Mesenchymal stem cell (in vitro differentiated cells and primary cell): ENCODE measurements around the gene COL8A1.

Source experiments
- DNase-seq: peaks from one replicate; pipeline ENCODE4 v3.0.0-alpha.2; 2013
- H2AFZ ChIP-seq: one replicate; pipeline ENCODE4 v1.6.1; 2013; ENCODE audit warnings: low read depth, mild to moderate bottlenecking, control low read depth, inconsistent platforms, low read length, moderate library complexity
- H2AK5ac ChIP-seq: 2 replicates; pipeline ENCODE4 v1.6.1; 2013; ENCODE audit warnings: low read length, moderate library complexity, mild to moderate bottlenecking, inconsistent platforms; ENCODE audit not compliant: severe bottlenecking
- H2BK120ac ChIP-seq: one replicate; pipeline ENCODE4 v1.6.1; 2013; ENCODE audit warnings: low read depth, mild to moderate bottlenecking, inconsistent platforms, low read length, moderate library complexity
- H2BK12ac ChIP-seq, 2 experiments: one replicate each; pipeline ENCODE4 v1.6.1; 2013; ENCODE audit warnings: inconsistent platforms in 2 of 2, low read length in 2 of 2, mild to moderate bottlenecking in 2 of 2, moderate library complexity in 2 of 2, control low read depth in 1 of 2
- H2BK15ac ChIP-seq: one replicate; pipeline ENCODE4 v1.6.1; 2013; ENCODE audit warnings: mild to moderate bottlenecking, low read depth, inconsistent platforms; ENCODE audit not compliant: poor library complexity, severe bottlenecking
- H2BK5ac ChIP-seq: 2 replicates; pipeline ENCODE4 v1.6.1; 2013; ENCODE audit warnings: low read depth, mild to moderate bottlenecking, low read length, control low read depth, inconsistent platforms; ENCODE audit not compliant: poor library complexity, severe bottlenecking
- H3K14ac ChIP-seq, 2 experiments: one replicate each; pipeline ENCODE4 v1.6.1; 2013; ENCODE audit warnings: inconsistent platforms in 2 of 2, low read length in 2 of 2, control low read depth in 1 of 2, mild to moderate bottlenecking in 1 of 2, moderate library complexity in 1 of 2
- H3K18ac ChIP-seq, 2 experiments: one replicate each; pipeline ENCODE4 v1.6.1; 2013; ENCODE audit warnings: inconsistent platforms in 2 of 2, low read length in 2 of 2, control low read depth in 1 of 2, low read depth in 1 of 2, mild to moderate bottlenecking in 1 of 2
- H3K23ac ChIP-seq, 2 experiments: one replicate each; pipeline ENCODE4 v1.6.1; 2013; ENCODE audit warnings: inconsistent platforms in 2 of 2, low read length in 2 of 2, mild to moderate bottlenecking in 2 of 2, moderate library complexity in 2 of 2, control low read depth in 1 of 2
- H3K27ac ChIP-seq: 2 replicates; pipeline ENCODE4 v1.5.1; 2013; ENCODE audit warnings: mild to moderate bottlenecking, moderate library complexity, low read length, control low read depth, inconsistent platforms; ENCODE audit not compliant: poor library complexity, severe bottlenecking
- H3K27me3 ChIP-seq, 2 experiments: 2 replicates each; pipeline versions ENCODE4 v1.6.1 to v1.7.0; 2013; ENCODE audit warnings: low read length in 2 of 2, mild to moderate bottlenecking in 2 of 2, moderate library complexity in 2 of 2, control low read depth in 1 of 2, inconsistent platforms in 1 of 2; ENCODE audit not compliant: control insufficient read depth in 1 of 2, insufficient read depth in 1 of 2
- H3K36me3 ChIP-seq, 2 experiments: 2 replicates each; pipeline versions ENCODE4 v1.6.1 to v1.7.0; 2013; ENCODE audit warnings: low read length in 2 of 2, control low read depth in 1 of 2, inconsistent platforms in 1 of 2, low read depth in 1 of 2, mild to moderate bottlenecking in 1 of 2; ENCODE audit not compliant: insufficient read depth in 2 of 2, control insufficient read depth in 1 of 2
- H3K4ac ChIP-seq, 2 experiments: one replicate each; pipeline ENCODE4 v1.6.1; 2013; ENCODE audit warnings: inconsistent platforms in 2 of 2, low read length in 2 of 2, mild to moderate bottlenecking in 2 of 2, moderate library complexity in 2 of 2, control low read depth in 1 of 2, low read depth in 1 of 2
- H3K4me1 ChIP-seq: 2 replicates; pipeline ENCODE4 v1.6.1; 2013; ENCODE audit warnings: low read depth, low read length, control low read depth; ENCODE audit not compliant: control insufficient read depth, insufficient read depth
- H3K4me2 ChIP-seq: 2 replicates; pipeline ENCODE4 v1.6.1; 2013; ENCODE audit warnings: low read length, mild to moderate bottlenecking, inconsistent platforms; ENCODE audit not compliant: poor library complexity, severe bottlenecking
- H3K4me3 ChIP-seq, 2 experiments: 2 replicates each; pipeline versions ENCODE4 v1.5.1 to v1.7.0; 2013; ENCODE audit warnings: low read length in 2 of 2, mild to moderate bottlenecking in 2 of 2, control low read depth in 1 of 2, low read depth in 1 of 2; ENCODE audit not compliant: insufficient read depth in 1 of 2
- H3K79me1 ChIP-seq: replicated peaks from 2 replicates; pipeline ENCODE4 v1.6.1; 2013; ENCODE audit warnings: mild to moderate bottlenecking, control low read depth, low read length, inconsistent platforms; ENCODE audit not compliant: poor library complexity, severe bottlenecking
- H3K9ac ChIP-seq: 2 replicates; pipeline ENCODE4 v1.7.0; 2013; ENCODE audit warnings: mild to moderate bottlenecking, low read length, moderate library complexity
- H3K9me3 ChIP-seq: 2 replicates; pipeline ENCODE4 v1.7.0; 2013; ENCODE audit warnings: mild to moderate bottlenecking, low read length; ENCODE audit not compliant: control insufficient read depth
- H4K8ac ChIP-seq: one replicate; pipeline ENCODE4 v1.6.1; 2013; ENCODE audit warnings: inconsistent platforms, mild to moderate bottlenecking, low read length, moderate library complexity
- H4K91ac ChIP-seq: one replicate; pipeline ENCODE4 v1.6.1; 2013; ENCODE audit warnings: mild to moderate bottlenecking, low read length, inconsistent platforms
- WGBS: methylation state at CpG from one replicate; pipeline ENCODE4 v1.1.7; 2013; ENCODE audit warnings: mixed read lengths; 5-methylcytosine and 5-hydroxymethylcytosine counted together

Gene COL8A1

DNA sequence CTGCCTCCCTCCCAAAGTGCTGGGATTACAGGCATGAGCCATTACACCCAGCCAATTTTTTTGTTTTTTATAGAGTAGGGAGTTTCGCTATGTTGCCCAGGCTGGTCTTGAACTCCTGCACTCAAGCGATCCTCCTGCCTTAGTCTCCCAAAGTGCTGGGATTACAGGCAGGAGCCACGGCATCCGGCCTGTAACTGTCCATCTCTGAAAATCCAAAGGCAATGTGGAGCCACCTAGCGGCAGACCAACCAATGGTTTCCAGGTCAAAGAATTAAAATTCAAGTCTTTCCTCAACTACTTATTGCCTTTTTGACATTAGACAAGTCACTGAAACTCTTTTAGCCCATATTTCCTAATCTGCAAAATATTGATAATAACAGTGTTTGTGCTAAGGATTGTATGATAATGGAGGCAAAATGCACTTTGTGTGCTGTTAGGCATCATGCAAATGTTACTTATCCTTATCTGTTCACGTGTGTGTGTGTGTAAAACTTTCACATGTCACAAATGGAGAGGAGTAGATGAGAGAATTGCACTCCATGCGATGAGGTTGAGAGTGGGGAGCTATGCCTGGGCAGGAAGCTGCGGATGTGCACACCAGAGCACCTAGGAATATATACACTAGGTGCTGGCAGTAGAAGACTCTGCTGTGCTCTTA, 48.7 kb downstream of the COL8A1 start:
- H3K27ac ChIP-seq: peak overlapping the region; percentile 10
- WGBS: 52% methylated on average over 8 of the region's 8 CpGs
- H3K4me3 ChIP-seq: no peak overlapping the region

GRCh38 chr3:99690761-99691369, 52.5 kb downstream of the COL8A1 start:
- Histone ChIP-seq H2AK5ac (no peak overlapping the region), H2BK120ac (no peak overlapping the region), H3K4me3 (no peak overlapping the region), H4K91ac (no peak overlapping the region), H3K18ac (no peak overlapping the region), H3K14ac (no peak overlapping the region), H4K8ac (no peak overlapping the region), H3K36me3 (peaks cover 0 to 14% of the 10 kb centered on the region in 2 experiments), H2AFZ (no peak overlapping the region), H3K9ac (no peak overlapping the region), H3K79me1 (no peaks in the 10 kb centered on the region), H3K27ac (peak overlapping the region; percentile 13), H3K4ac (no peak overlapping the region), H3K4me2 (no peak overlapping the region), H3K23ac (no peak overlapping the region), H3K4me1 (peaks cover 3% of the 10 kb centered on the region), H3K9me3 (no peaks in the 10 kb centered on the region), H2BK5ac (no peak overlapping the region), H2BK12ac (no peak overlapping the region), H2BK15ac (no peak overlapping the region), H3K27me3 (no peaks in the 10 kb centered on the region)
- WGBS: 87% methylated on average over 4 of the region's 4 CpGs
- no peak for DNase-seq

More for the DNA sequence above, 48.7 kb downstream of the COL8A1 start:
- H3K9ac ChIP-seq: no peak overlapping the region
- peaks cover 4% of the 10 kb centered on the region for H3K4me1 ChIP-seq
- no peak overlapping the region for H3K23ac ChIP-seq
- H2BK15ac ChIP-seq: no peak overlapping the region
- H3K4ac ChIP-seq: no peak overlapping the region
- H3K18ac ChIP-seq: peak overlapping the region in 1 of 2 experiments; percentile 34
- no peak overlapping the region for H3K14ac ChIP-seq
- no peak overlapping the region for H2BK120ac ChIP-seq
- H4K8ac ChIP-seq: no peak overlapping the region
- H3K27me3 ChIP-seq: no peaks in the 10 kb centered on the region
- no peak overlapping the region for H2BK5ac ChIP-seq
- H2AK5ac ChIP-seq: peak overlapping the region; percentile 31
- no peak overlapping the region for H2AFZ ChIP-seq
- no peak overlapping the region for H3K4me2 ChIP-seq
- no peaks in the 10 kb centered on the region for H3K9me3 ChIP-seq
- H4K91ac ChIP-seq: no peak overlapping the region
- peak overlapping the region in 1 of 2 experiments; percentile 52 for H2BK12ac ChIP-seq
- H3K79me1 ChIP-seq: no peaks in the 10 kb centered on the region
- H3K36me3 ChIP-seq: peaks cover 0 to 11% of the 10 kb centered on the region in 2 experiments
- DNase-seq: peak; percentile 74

- Histone ChIP-seq H3K23ac (no peak overlapping the region), H2AK5ac (no peak overlapping the region), H2AFZ (no peak overlapping the region), H3K79me1 (no peaks in the 10 kb centered on the region), H3K4me2 (no peak overlapping the region), H3K27me3 (no peaks in the 10 kb centered on the region), H2BK5ac (no peak overlapping the region), H2BK120ac (no peak overlapping the region), H2BK12ac (no peak overlapping the region), H3K9me3 (no peaks in the 10 kb centered on the region), H3K4me3 (no peak overlapping the region), H3K18ac (no peak overlapping the region), H3K9ac (no peak overlapping the region), H3K4ac (no peak overlapping the region), H3K27ac (no peak overlapping the region), H3K14ac (no peak overlapping the region), H3K4me1 (no peaks in the 10 kb centered on the region), H4K8ac (no peak overlapping the region), H3K36me3 (peaks cover 0 to 12% of the 10 kb centered on the region in 2 experiments), H2BK15ac (no peak overlapping the region), H4K91ac (no peak overlapping the region)
- DNase-seq: no peak
- WGBS: no CpG with 5 or more reads among the region's 2 CpGs
Measured at GRCh38 chr3:99693636-99694035, 55.2 kb downstream of the COL8A1 start.

DNA sequence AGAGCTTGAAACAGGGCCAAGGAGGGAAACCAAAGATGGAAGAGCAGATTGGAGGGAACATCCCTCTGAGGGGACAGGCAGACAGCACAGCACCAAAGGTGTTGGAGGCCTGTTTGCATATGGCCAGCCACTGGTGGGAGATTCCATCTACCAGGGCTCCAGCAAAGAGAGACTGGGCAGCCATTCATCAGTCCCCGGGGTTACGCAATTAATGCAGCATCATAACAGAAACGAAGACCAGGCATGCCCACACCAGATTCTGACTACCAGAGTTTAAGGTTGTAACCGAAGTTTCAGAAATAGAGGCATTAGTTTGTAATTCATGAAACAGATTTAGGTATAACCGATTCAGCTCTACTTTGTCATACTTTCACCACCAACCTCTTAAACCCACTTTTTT, 58.1 kb downstream of the COL8A1 start:
- Histone ChIP-seq H3K14ac (no peak overlapping the region), H2AFZ (no peak overlapping the region), H3K9me3 (no peaks in the 10 kb centered on the region), H3K79me1 (no peaks in the 10 kb centered on the region), H3K23ac (no peak overlapping the region), H2BK12ac (no peak overlapping the region), H3K9ac (no peak overlapping the region), H3K27ac (peak overlapping the region; percentile 18), H4K8ac (no peak overlapping the region), H2BK120ac (no peak overlapping the region), H3K27me3 (no peaks in the 10 kb centered on the region), H3K4ac (no peak overlapping the region), H2BK15ac (no peak overlapping the region), H3K4me3 (no peak overlapping the region), H3K4me2 (no peak overlapping the region), H4K91ac (no peak overlapping the region), H2BK5ac (no peak overlapping the region), H3K18ac (no peak overlapping the region), H3K4me1 (peaks cover 5% of the 10 kb centered on the region), H3K36me3 (peaks cover 0 to 12% of the 10 kb centered on the region in 2 experiments), H2AK5ac (no peak overlapping the region)
- DNase-seq: no peak
- 75% methylated on average over 2 of the region's 5 CpGs for WGBS
